Liver (tissue), 9 donors: ENCODE data around the gene PCSK6. TPM values are rescaled to one million over a fixed set of nuclear protein-coding genes. Genes with fewer than 3 reads are reported as not detected.

Source experiments
- DNase-seq: peaks from one replicate; pipeline ENCODE4 v3.0.0-alpha.2; 2017; ENCODE audit warnings: low spot score
- H3K27ac ChIP-seq, 2 donors: one replicate each; pipeline ENCODE4 v1.7.0; 2013; ENCODE audit warnings: inconsistent platforms in 2 of 2, low read length in 2 of 2, control low read depth in 1 of 2, low read depth in 1 of 2, mild to moderate bottlenecking in 1 of 2
- H3K27me3 ChIP-seq, 4 donors: one replicate each; pipeline versions ENCODE4 v1.6.1 to v1.7.0; 2013; ENCODE audit warnings: low read length in 3 of 4, inconsistent platforms in 1 of 4, mild to moderate bottlenecking in 1 of 4, moderate library complexity in 1 of 4; ENCODE audit not compliant: control insufficient read depth in 4 of 4, insufficient read depth in 4 of 4
- H3K36me3 ChIP-seq, 4 donors: one replicate each; pipeline versions ENCODE4 v1.6.1 to v1.7.0; 2013; ENCODE audit warnings: low read length in 3 of 4, mild to moderate bottlenecking in 3 of 4, low read depth in 1 of 4, moderate library complexity in 1 of 4; ENCODE audit not compliant: control insufficient read depth in 4 of 4, insufficient read depth in 3 of 4
- H3K4me1 ChIP-seq, 4 donors: one replicate each; pipeline versions ENCODE4 v1.6.1 to v1.7.0; 2013; ENCODE audit warnings: low read length in 3 of 4, mild to moderate bottlenecking in 3 of 4, moderate library complexity in 1 of 4; ENCODE audit not compliant: control insufficient read depth in 4 of 4, insufficient read depth in 4 of 4
- H3K4me3 ChIP-seq, 3 donors: one replicate each; pipeline versions ENCODE4 v1.6.1 to v1.7.0; 2013; ENCODE audit warnings: low read length in 3 of 3, control low read depth in 1 of 3, low read depth in 1 of 3, mild to moderate bottlenecking in 1 of 3
- H3K9ac ChIP-seq, 2 donors: one replicate each; pipeline ENCODE4 v1.7.0; 2013; ENCODE audit warnings: low read length in 2 of 2, mild to moderate bottlenecking in 2 of 2, moderate library complexity in 2 of 2, control low read depth in 1 of 2, low read depth in 1 of 2
- H3K9me3 ChIP-seq, 4 donors: one replicate each; pipeline versions ENCODE4 v1.6.1 to v1.7.0; 2013; ENCODE audit warnings: low read length in 3 of 4; ENCODE audit not compliant: control insufficient read depth in 4 of 4
- ATF3 ChIP-seq: IDR thresholded peaks from 2 replicates; pipeline ENCODE4 v1.6.1; 2016; ENCODE audit warnings: antibody characterized with exemption
- EGR1 ChIP-seq, 2 donors: IDR thresholded peaks; 2 replicates each; pipeline ENCODE4 v1.6.1; 2016 to 2018; ENCODE audit warnings: antibody characterized with exemption in 2 of 2, low read depth in 2 of 2
- FOXA1 ChIP-seq: IDR thresholded peaks from 2 replicates; pipeline ENCODE4 v1.6.1; 2016; ENCODE audit warnings: antibody characterized with exemption
- FOXA2 ChIP-seq: IDR thresholded peaks from 2 replicates; pipeline ENCODE4 v1.6.1; 2016; ENCODE audit warnings: antibody characterized with exemption
- GABPA ChIP-seq, 2 donors: IDR thresholded peaks in 1 of 2; conservative IDR thresholded peaks in 1 of 2; 2 replicates each; pipeline ENCODE4 v1.6.1; 2016; ENCODE audit warnings: antibody characterized with exemption in 2 of 2, mild to moderate bottlenecking in 1 of 2, moderate library complexity in 1 of 2
- NR2F2 ChIP-seq: IDR thresholded peaks from 2 replicates; pipeline ENCODE4 v1.6.1; 2016; ENCODE audit warnings: antibody characterized with exemption
- RAD21 ChIP-seq, 2 donors: IDR thresholded peaks; 2 replicates each; pipeline ENCODE4 v1.6.1; 2016; ENCODE audit warnings: antibody characterized with exemption in 2 of 2, mild to moderate bottlenecking in 2 of 2
- REST ChIP-seq: IDR thresholded peaks from 2 replicates; pipeline ENCODE4 v1.6.1; 2016; ENCODE audit warnings: antibody characterized with exemption, mild to moderate bottlenecking
- RXRA ChIP-seq, 2 donors: IDR thresholded peaks; 2 replicates each; pipeline ENCODE4 v1.6.1; 2017 to 2018; ENCODE audit warnings: antibody characterized with exemption in 2 of 2, mild to moderate bottlenecking in 1 of 2
- TAF1 ChIP-seq: conservative IDR thresholded peaks from 2 replicates; pipeline ENCODE4 v1.6.1; 2016; ENCODE audit warnings: antibody characterized with exemption, mild to moderate bottlenecking
- ZBTB33 ChIP-seq: IDR thresholded peaks from 2 replicates; pipeline ENCODE4 v1.6.1; 2016; ENCODE audit warnings: antibody characterized with exemption
- WGBS: extraction: QIAGEN DNeasy Blood & Tissue Kit; methylation state at CpG from one replicate; pipeline ENCODE4 v1.1.7; 2013; 5-methylcytosine and 5-hydroxymethylcytosine counted together
- polyA plus RNA-seq, 2 donors: library from polyadenylated mRNA; stranded (reverse) in 1 of 2; unstranded in 1 of 2; fragments of 200-250 nt in 1 of 2; fragments of >200 nt in 1 of 2; fragmentation: Nextera tagmentation in 1 of 2; extraction: Ambion mirVana in 1 of 2; gene quantifications; one replicate each; pipeline versions ENCODE4 v1.2.1 to v1.2.3, GENCODE V29; 2013 to 2015
- total RNA-seq, 2 donors: library from RNA; depleted of rRNA; stranded (reverse); fragments of >200 nt; gene quantifications; one replicate each; pipeline ENCODE4 v1.2.3, GENCODE V29; 2014
- donor health status: healthy.
- donor health status: healthy.
- donor health status: healthy.
- donor health status: healthy.
- donor health status: healthy.

The PCSK6 gene
- total and polyA plus RNA-seq, 4 donors = 94.8 to 398 (median 168) TPM

- H3K27me3 ChIP-seq = no peaks in the 10 kb centered on the region
- peaks cover 0 to 22% (median 6%) of the 10 kb centered on the region in 4 donors for H3K36me3 ChIP-seq
- no peaks in the 10 kb centered on the region for H3K9me3 ChIP-seq
- H3K4me1 ChIP-seq = peaks cover 13 to 49% (median 38%) of the 10 kb centered on the region in 4 donors
- H3K27ac ChIP-seq = peak overlapping the region; percentile 96
- TF ChIP-seq NR2F2 (no peak), RAD21 (IDR thresholded peaks at IDR 0.05) (no peak), REST (peak; percentile 39), ZBTB33 (no peak)
- WGBS = 72% methylated on average over 19 of the region's 19 CpGs
- DNase-seq = peak; percentile 31
- H3K9ac ChIP-seq = peak overlapping the region in 1 of 2 donors; percentile 82
- H3K4me3 ChIP-seq = no peak overlapping the region
Measured at GRCh38 chr15:101437618-101438481, 51.7 kb downstream of the PCSK6 start.

DNA sequence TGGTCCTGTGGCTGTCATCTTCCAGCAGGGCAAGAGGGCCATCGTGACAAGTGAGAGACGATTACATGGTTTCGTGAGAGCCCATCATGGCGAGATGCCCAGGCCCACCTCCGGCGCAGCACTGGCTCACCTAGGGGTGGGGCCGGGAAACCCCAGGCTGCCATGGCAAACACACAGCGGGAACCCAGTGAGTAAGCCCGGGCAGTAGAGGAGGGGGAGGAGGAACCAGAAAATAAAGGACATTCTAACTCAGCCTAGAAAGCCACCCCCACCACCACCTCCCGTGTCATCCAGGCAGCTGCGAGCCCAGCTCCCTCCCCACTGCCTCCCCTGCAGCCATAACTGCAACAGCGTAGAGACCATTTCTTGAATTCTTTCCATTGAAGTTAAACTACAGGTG lies 52.3 kb downstream of the PCSK6 start:
- Histone ChIP-seq H3K9ac (peak overlapping the region in 1 of 2 donors; percentile 23), H3K36me3 (peaks cover 0 to 22% (median 5%) of the 10 kb centered on the region in 4 donors), H3K9me3 (no peaks in the 10 kb centered on the region), H3K4me3 (no peak overlapping the region), H3K27ac (peak overlapping the region; percentile 96), H3K27me3 (no peaks in the 10 kb centered on the region), H3K4me1 (peaks cover 10 to 49% (median 37%) of the 10 kb centered on the region in 4 donors)
- DNase-seq = no peak
- 81% methylated on average over 12 of the region's 12 CpGs for WGBS
- no peak for TF ChIP-seq FOXA2
- TF ChIP-seq TAF1 = no peak
- TF ChIP-seq FOXA1 = no peak
- no peak for TF ChIP-seq EGR1 (IDR thresholded peaks at IDR 0.05; ENCODE audit: low read depth in 2 of 2)
- TF ChIP-seq GABPA (IDR thresholded peaks at IDR 0.05 in 1 of 2, conservative IDR thresholded peaks at IDR 0.05 in 1 of 2) = no peak
- no peak for TF ChIP-seq RXRA (IDR thresholded peaks at IDR 0.05)
- TF ChIP-seq ATF3 = no peak
- TF ChIP-seq ZBTB33 = no peak
